ENCODE results near the gene DUSP28. TPM values are rescaled to one million over a fixed set of nuclear protein-coding genes. Genes with fewer than 3 reads are reported as not detected.

Gene DUSP28
- total and polyA plus RNA-seq, 2 donors (not counting 1 experiment from before 2014, with no cell fraction given), result 19.0 to 19.1 TPM

Other genes with a start within 250 kb of the DUSP28 start
- 2.6 and 3.3 TPM in 2 replicates for gene GPC1, start 124.7 kb upstream of the DUSP28 start, total RNA-seq
- gene GPC1, start 124.7 kb upstream of the DUSP28 start, polyA plus RNA-seq, result 1.2 and 1.6 TPM in 2 replicates
- 72.1 and 73.4 TPM in 2 replicates for gene ANKMY1, start 2.4 kb upstream of the DUSP28 start, total RNA-seq
- 39.8 and 51.7 TPM in 2 replicates for gene ANKMY1, start 2.4 kb upstream of the DUSP28 start, polyA plus RNA-seq
- 98.0 and 109 TPM in 2 replicates for gene RNPEPL1, start 8.1 kb downstream of the DUSP28 start, total RNA-seq
- 99.9 and 103 TPM in 2 replicates for gene RNPEPL1, start 8.1 kb downstream of the DUSP28 start, polyA plus RNA-seq
- gene CAPN10, start 26.4 kb downstream of the DUSP28 start, total RNA-seq, result 73.4 and 88.9 TPM in 2 replicates
- 79.7 and 92.1 TPM in 2 replicates for gene CAPN10, start 26.4 kb downstream of the DUSP28 start, polyA plus RNA-seq
- gene GPR35, start 65.1 kb downstream of the DUSP28 start, total RNA-seq, result 1.8 and 2.2 TPM in 2 replicates
- gene GPR35, start 65.1 kb downstream of the DUSP28 start, polyA plus RNA-seq, result 9.6 and 14.0 TPM in 2 replicates
- not detected in 2 replicates for gene AQP12B, start 122.5 kb downstream of the DUSP28 start, total RNA-seq
- not detected in 2 replicates for gene AQP12B, start 122.5 kb downstream of the DUSP28 start, polyA plus RNA-seq
- gene AQP12A, start 131.5 kb downstream of the DUSP28 start, total RNA-seq, result not detected in 2 replicates
- gene AQP12A, start 131.5 kb downstream of the DUSP28 start, polyA plus RNA-seq, result not detected in 2 replicates

Data from B cell (primary cell).